Liver (tissue), 3 donors: ENCODE data around the gene TRPV4.

Experiments used
- RAD21 ChIP-seq, 2 donors: IDR thresholded peaks; 2 replicates each; pipeline ENCODE4 v1.6.1; 2016; ENCODE audit warnings: antibody characterized with exemption in 2 of 2, mild to moderate bottlenecking in 2 of 2
- RXRA ChIP-seq, 2 donors: IDR thresholded peaks; 2 replicates each; pipeline ENCODE4 v1.6.1; 2017 to 2018; ENCODE audit warnings: antibody characterized with exemption in 2 of 2, mild to moderate bottlenecking in 1 of 2
- SP1 ChIP-seq: IDR thresholded peaks from 2 replicates; pipeline ENCODE4 v1.6.1; 2018; ENCODE audit warnings: antibody characterized with exemption, mild to moderate bottlenecking
- TAF1 ChIP-seq: conservative IDR thresholded peaks from 2 replicates; pipeline ENCODE4 v1.6.1; 2016; ENCODE audit warnings: antibody characterized with exemption, mild to moderate bottlenecking
- TF ChIP-seq, protein P1 (sequence below): fragments of 150-350 bp; IDR thresholded peaks from 2 replicates; pipeline ENCODE4 v1.5.1; 2017; ENCODE audit warnings: improper control_type of control experiment, low read depth, low read length; ENCODE audit not compliant: missing input control
- TF ChIP-seq, protein P2 (sequence below): IDR thresholded peaks from 2 replicates; pipeline ENCODE4 v1.6.1; 2016; ENCODE audit warnings: antibody characterized with exemption, mild to moderate bottlenecking
- donor health status: healthy.
- donor health status: healthy.

- TF ChIP-seq, protein P1, sequence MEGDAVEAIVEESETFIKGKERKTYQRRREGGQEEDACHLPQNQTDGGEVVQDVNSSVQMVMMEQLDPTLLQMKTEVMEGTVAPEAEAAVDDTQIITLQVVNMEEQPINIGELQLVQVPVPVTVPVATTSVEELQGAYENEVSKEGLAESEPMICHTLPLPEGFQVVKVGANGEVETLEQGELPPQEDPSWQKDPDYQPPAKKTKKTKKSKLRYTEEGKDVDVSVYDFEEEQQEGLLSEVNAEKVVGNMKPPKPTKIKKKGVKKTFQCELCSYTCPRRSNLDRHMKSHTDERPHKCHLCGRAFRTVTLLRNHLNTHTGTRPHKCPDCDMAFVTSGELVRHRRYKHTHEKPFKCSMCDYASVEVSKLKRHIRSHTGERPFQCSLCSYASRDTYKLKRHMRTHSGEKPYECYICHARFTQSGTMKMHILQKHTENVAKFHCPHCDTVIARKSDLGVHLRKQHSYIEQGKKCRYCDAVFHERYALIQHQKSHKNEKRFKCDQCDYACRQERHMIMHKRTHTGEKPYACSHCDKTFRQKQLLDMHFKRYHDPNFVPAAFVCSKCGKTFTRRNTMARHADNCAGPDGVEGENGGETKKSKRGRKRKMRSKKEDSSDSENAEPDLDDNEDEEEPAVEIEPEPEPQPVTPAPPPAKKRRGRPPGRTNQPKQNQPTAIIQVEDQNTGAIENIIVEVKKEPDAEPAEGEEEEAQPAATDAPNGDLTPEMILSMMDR = no peak
- TF ChIP-seq TAF1 = no peak
- no peak for TF ChIP-seq RXRA (IDR thresholded peaks at IDR 0.05)
- no peak for TF ChIP-seq RAD21 (IDR thresholded peaks at IDR 0.05)
- TF ChIP-seq SP1 = no peak
- TF ChIP-seq, protein P2, sequence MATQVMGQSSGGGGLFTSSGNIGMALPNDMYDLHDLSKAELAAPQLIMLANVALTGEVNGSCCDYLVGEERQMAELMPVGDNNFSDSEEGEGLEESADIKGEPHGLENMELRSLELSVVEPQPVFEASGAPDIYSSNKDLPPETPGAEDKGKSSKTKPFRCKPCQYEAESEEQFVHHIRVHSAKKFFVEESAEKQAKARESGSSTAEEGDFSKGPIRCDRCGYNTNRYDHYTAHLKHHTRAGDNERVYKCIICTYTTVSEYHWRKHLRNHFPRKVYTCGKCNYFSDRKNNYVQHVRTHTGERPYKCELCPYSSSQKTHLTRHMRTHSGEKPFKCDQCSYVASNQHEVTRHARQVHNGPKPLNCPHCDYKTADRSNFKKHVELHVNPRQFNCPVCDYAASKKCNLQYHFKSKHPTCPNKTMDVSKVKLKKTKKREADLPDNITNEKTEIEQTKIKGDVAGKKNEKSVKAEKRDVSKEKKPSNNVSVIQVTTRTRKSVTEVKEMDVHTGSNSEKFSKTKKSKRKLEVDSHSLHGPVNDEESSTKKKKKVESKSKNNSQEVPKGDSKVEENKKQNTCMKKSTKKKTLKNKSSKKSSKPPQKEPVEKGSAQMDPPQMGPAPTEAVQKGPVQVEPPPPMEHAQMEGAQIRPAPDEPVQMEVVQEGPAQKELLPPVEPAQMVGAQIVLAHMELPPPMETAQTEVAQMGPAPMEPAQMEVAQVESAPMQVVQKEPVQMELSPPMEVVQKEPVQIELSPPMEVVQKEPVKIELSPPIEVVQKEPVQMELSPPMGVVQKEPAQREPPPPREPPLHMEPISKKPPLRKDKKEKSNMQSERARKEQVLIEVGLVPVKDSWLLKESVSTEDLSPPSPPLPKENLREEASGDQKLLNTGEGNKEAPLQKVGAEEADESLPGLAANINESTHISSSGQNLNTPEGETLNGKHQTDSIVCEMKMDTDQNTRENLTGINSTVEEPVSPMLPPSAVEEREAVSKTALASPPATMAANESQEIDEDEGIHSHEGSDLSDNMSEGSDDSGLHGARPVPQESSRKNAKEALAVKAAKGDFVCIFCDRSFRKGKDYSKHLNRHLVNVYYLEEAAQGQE = no peak
Observed at GRCh38 chr12:109845824-109846205, 12.6 kb upstream of the TRPV4 start.
